ENCODE results near the gene AGPAT4. TPM values are rescaled to one million over a fixed set of nuclear protein-coding genes. Genes with fewer than 3 reads are reported as not detected.

The AGPAT4 gene
- total and polyA plus RNA-seq, 2 donors (not counting 1 experiment from before 2014, with no cell fraction given), result 4.4 to 6.1 TPM

DNA sequence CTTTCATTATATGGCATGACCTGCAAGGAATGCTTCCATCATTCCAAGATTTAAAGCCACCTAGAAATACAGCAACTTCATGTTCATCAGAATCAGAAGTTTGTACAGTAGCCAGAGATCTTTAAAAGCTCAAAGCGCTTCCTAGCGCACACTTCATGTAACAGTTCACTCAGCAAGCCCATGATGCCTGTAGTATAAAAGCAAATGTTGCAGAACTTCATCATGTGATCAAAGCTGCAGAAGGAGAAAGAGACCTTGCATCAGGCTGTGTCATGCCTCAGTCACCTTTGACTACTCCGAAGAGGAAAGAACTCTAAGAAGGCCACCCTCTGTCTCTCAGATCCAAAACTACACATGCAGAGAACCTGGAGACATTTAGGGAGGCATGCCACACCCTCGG is 78.5 kb downstream of the AGPAT4 start:
- intact Hi-C loops (cut with micrococcal nuclease), result no loop called here
- Histone ChIP-seq H4K20me1 (ENCODE audit: control insufficient read depth, insufficient read depth, low read length, poor library complexity, severe bottlenecking) (no peaks in the 10 kb centered on the region), H3K27ac (ENCODE audit: low read length in 2 of 2) (no peak overlapping the region), H3K27me3 (replicated peaks in 1 of 4; ENCODE audit: control extremely low read depth in 1 of 4, control insufficient read depth in 3 of 4, insufficient read depth in 4 of 4, low read length in 3 of 4) (no peaks in the 10 kb centered on the region), H3K9me3 (ENCODE audit: control extremely low read depth in 1 of 3, control insufficient read depth in 2 of 3, insufficient read depth in 1 of 3, low read length in 2 of 3) (peaks cover 0 to 7% (median 6%) of the 10 kb centered on the region in 3 donors), H3K4me3 (ENCODE audit: control extremely low read depth in 1 of 5, extremely low read depth in 1 of 5, insufficient read depth in 1 of 5, low read depth in 2 of 5, low read length in 4 of 5) (no peak overlapping the region), H2AFZ (ENCODE audit: insufficient read depth, low read depth, low read length, poor library complexity, severe bottlenecking) (no peak overlapping the region), H3K4me2 (replicated peaks; ENCODE audit: low read depth, low read length, poor library complexity, severe bottlenecking) (no peak overlapping the region), H3K9ac (ENCODE audit: low read length) (no peak overlapping the region), H3K36me3 (replicated peaks in 1 of 2; ENCODE audit: control extremely low read depth in 1 of 2, control insufficient read depth in 1 of 2, extremely low read depth in 1 of 2, insufficient read depth in 2 of 2, low read length in 1 of 2) (no peaks in the 10 kb centered on the region), H3K79me2 (ENCODE audit: control insufficient read depth, insufficient read depth, low read length) (no peaks in the 10 kb centered on the region), H3K4me1 (ENCODE audit: control insufficient read depth in 2 of 2, insufficient read depth in 2 of 2, low read length in 2 of 2) (peaks cover 7 to 15% of the 10 kb centered on the region in 2 donors)
- TF ChIP-seq, protein P1, sequence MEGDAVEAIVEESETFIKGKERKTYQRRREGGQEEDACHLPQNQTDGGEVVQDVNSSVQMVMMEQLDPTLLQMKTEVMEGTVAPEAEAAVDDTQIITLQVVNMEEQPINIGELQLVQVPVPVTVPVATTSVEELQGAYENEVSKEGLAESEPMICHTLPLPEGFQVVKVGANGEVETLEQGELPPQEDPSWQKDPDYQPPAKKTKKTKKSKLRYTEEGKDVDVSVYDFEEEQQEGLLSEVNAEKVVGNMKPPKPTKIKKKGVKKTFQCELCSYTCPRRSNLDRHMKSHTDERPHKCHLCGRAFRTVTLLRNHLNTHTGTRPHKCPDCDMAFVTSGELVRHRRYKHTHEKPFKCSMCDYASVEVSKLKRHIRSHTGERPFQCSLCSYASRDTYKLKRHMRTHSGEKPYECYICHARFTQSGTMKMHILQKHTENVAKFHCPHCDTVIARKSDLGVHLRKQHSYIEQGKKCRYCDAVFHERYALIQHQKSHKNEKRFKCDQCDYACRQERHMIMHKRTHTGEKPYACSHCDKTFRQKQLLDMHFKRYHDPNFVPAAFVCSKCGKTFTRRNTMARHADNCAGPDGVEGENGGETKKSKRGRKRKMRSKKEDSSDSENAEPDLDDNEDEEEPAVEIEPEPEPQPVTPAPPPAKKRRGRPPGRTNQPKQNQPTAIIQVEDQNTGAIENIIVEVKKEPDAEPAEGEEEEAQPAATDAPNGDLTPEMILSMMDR (IDR thresholded peaks at IDR 0.05), result no peak
- no peak for TF ChIP-seq EZH2 (IDR thresholded peaks at IDR 0.05; ENCODE audit: borderline replicate concordance, insufficient read depth, low read depth, low read length, poor library complexity, severe bottlenecking)
- 96% methylated on average over 4 of the region's 4 CpGs for WGBS (ENCODE audit: insufficient coverage)
- Mint-ChIP-seq H3K27me3 (no peaks in the 10 kb centered on the region), H3K27ac (no peak overlapping the region), H3K4me3 (no peak overlapping the region), H3K9me3 (ENCODE audit: insufficient read depth) (peaks cover 13% of the 10 kb centered on the region), H3K4me1 (peaks cover 15% of the 10 kb centered on the region)
- no peak for ATAC-seq (ENCODE audit: low read depth)
- DNase-seq, result no peak
- POLR2A ChIA-PET, result no interaction called here
- CTCF ChIA-PET, result no interaction called here

DNA sequence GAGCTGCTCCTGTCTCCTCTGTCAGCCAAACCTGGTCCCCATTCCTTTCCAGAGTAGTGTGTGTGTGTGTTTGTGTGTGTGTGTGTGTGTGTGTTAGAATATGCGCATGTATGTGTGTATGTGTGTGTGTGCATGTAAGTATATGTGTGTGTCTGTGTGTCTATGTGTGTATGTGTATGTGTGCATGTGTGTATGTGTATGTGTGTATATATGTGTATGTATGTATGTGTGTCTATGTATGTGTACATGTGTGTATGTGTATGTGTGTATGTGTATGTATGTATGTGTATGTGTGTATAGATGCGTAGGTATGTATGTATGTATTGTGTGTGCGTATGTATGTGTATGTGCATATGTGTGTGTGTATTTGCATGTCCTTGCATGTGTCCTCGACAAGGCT is 79.5 kb downstream of the AGPAT4 start:
- TF ChIP-seq EZH2 (IDR thresholded peaks at IDR 0.05; ENCODE audit: borderline replicate concordance, insufficient read depth, low read depth, low read length, poor library complexity, severe bottlenecking), result no peak
- TF ChIP-seq, protein P1 (IDR thresholded peaks at IDR 0.05), result no peak
- H3K27me3 Mint-ChIP-seq, result no peaks in the 10 kb centered on the region
- POLR2A ChIA-PET, result no interaction called here
- Histone ChIP-seq H3K79me2 (ENCODE audit: control insufficient read depth, insufficient read depth, low read length) (no peaks in the 10 kb centered on the region), H3K4me3 (ENCODE audit: control extremely low read depth in 1 of 5, extremely low read depth in 1 of 5, insufficient read depth in 1 of 5, low read depth in 2 of 5, low read length in 4 of 5) (no peak overlapping the region), H4K20me1 (ENCODE audit: control insufficient read depth, insufficient read depth, low read length, poor library complexity, severe bottlenecking) (no peaks in the 10 kb centered on the region), H3K4me2 (replicated peaks; ENCODE audit: low read depth, low read length, poor library complexity, severe bottlenecking) (no peak overlapping the region), H3K9ac (ENCODE audit: low read length) (no peak overlapping the region), H3K36me3 (replicated peaks in 1 of 2; ENCODE audit: control extremely low read depth in 1 of 2, control insufficient read depth in 1 of 2, extremely low read depth in 1 of 2, insufficient read depth in 2 of 2, low read length in 1 of 2) (no peaks in the 10 kb centered on the region), H3K4me1 (ENCODE audit: control insufficient read depth in 2 of 2, insufficient read depth in 2 of 2, low read length in 2 of 2) (peaks cover 4 to 5% of the 10 kb centered on the region in 2 donors), H2AFZ (ENCODE audit: insufficient read depth, low read depth, low read length, poor library complexity, severe bottlenecking) (no peak overlapping the region), H3K27me3 (replicated peaks in 1 of 4; ENCODE audit: control extremely low read depth in 1 of 4, control insufficient read depth in 3 of 4, insufficient read depth in 4 of 4, low read length in 3 of 4) (no peaks in the 10 kb centered on the region), H3K9me3 (ENCODE audit: control extremely low read depth in 1 of 3, control insufficient read depth in 2 of 3, insufficient read depth in 1 of 3, low read length in 2 of 3) (peaks cover 0 to 8% (median 6%) of the 10 kb centered on the region in 3 donors), H3K27ac (ENCODE audit: low read length in 2 of 2) (no peak overlapping the region)
- no peak for ATAC-seq (ENCODE audit: low read depth)
- CTCF ChIA-PET, result no interaction called here
- no peak overlapping the region for H3K27ac Mint-ChIP-seq
- H3K4me3 Mint-ChIP-seq, result no peak overlapping the region
- no peak for DNase-seq
- H3K9me3 Mint-ChIP-seq (ENCODE audit: insufficient read depth), result peaks cover 9% of the 10 kb centered on the region
- WGBS (ENCODE audit: insufficient coverage), result 90% methylated on average over 4 of the region's 4 CpGs
- intact Hi-C loops (cut with micrococcal nuclease), result no loop called here
- H3K4me1 Mint-ChIP-seq, result peaks cover 4% of the 10 kb centered on the region

All from B cell (primary cell).